ENCODE data around the gene EPG5. TPM values are rescaled to one million over a fixed set of nuclear protein-coding genes. Genes with fewer than 3 reads are reported as not detected.

EPG5 gene
- total RNA-seq, 2 experiments from 2014 or later = 22.7 to 24.5 TPM

DNA sequence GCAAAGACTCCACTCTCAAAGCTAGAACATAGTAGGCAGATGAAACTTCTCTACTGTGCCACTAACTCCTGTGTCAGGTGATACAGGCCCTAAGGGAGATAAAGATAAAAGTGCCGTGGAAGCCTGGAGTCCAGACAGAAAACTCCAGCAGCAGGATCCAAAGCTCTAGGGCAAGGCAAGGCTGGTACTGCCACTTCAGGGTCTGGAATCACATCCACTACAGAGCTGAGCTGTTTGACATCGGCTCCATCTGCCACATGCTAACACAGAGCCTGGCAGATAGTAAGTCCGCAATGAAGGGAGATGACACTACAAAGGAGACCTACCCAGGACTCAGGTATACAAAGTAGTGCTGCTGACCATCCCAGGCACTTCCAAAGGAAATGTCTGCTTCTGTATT lies 34.4 kb downstream of the EPG5 start:
- Mint-ChIP-seq H3K4me3 (no peak overlapping the region), H3K27me3 (no peaks in the 10 kb centered on the region), H3K4me1 (peaks cover under 1% of the 10 kb centered on the region), H3K36me3 (peaks cover 14% of the 10 kb centered on the region), H3K27ac (no peak overlapping the region), H3K9me3 (ENCODE audit: low read depth) (no peaks in the 10 kb centered on the region)
- CTCF ChIA-PET = no interaction called here
- ATAC-seq = no peak
- no peak for DNase-seq

DNA sequence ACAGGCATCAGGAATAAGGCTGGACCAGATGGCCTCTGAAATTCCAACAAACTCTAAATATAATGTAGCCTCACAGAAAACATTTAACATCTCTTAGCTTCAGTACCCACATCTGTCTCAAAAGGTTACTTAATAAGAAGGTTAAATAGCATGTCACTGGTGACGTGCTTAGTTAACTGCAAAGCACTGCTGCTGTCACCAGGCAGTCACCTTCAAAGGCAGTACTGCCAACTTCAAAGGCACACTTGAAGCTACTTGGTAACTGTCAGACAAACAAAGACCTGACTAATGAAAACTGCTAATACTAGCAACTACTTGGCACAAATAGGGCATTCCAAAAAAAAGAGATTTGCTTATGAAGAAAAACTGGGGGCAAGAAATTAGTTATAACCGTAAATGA lies 36.2 kb downstream of the EPG5 start:
- CTCF ChIA-PET = interaction anchor here (1.0 kb wide), 1 partner anchor 43 kb away, joined by 3 read pairs; no protein-coding TSS in a partner anchor
- H3K27me3 Mint-ChIP-seq = no peaks in the 10 kb centered on the region
- no peak overlapping the region for H3K27ac Mint-ChIP-seq
- H3K4me1 Mint-ChIP-seq = no peaks in the 10 kb centered on the region
- ATAC-seq = no peak
- no peaks in the 10 kb centered on the region for H3K9me3 Mint-ChIP-seq (ENCODE audit: low read depth)
- H3K36me3 Mint-ChIP-seq = peaks cover 19% of the 10 kb centered on the region
- no peak for DNase-seq
- no peak overlapping the region for H3K4me3 Mint-ChIP-seq

DNA sequence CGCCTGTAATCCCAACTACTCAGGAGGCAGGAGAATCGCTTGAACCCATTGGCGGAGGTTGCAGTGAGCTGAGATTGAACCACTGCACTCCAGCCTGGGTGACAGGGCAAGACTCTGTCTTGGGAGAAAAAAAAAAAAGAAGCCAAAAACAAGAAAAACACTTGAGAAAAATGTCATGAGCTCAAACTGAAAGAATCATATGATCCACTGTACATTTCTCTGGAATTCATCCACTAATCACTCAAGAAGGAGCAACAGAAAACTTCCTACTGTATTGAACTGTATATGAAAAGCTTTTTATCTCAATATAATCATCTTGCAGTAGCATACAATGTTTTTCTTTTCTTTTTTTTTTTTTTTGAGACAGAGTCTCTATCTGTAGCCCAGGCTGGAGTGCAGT lies 40.4 kb downstream of the EPG5 start:
- no peaks in the 10 kb centered on the region for H3K9me3 Mint-ChIP-seq (ENCODE audit: low read depth)
- H3K27ac Mint-ChIP-seq = no peak overlapping the region
- no peaks in the 10 kb centered on the region for H3K27me3 Mint-ChIP-seq
- H3K4me1 Mint-ChIP-seq = no peaks in the 10 kb centered on the region
- H3K36me3 Mint-ChIP-seq = peaks cover 28% of the 10 kb centered on the region
- CTCF ChIA-PET = interaction anchor here (1.5 kb wide), 1 partner anchor 147 kb away, joined by 6 read pairs; no protein-coding TSS in a partner anchor
- DNase-seq (no peak), ATAC-seq (no peak)
- H3K4me3 Mint-ChIP-seq = no peak overlapping the region

DNA sequence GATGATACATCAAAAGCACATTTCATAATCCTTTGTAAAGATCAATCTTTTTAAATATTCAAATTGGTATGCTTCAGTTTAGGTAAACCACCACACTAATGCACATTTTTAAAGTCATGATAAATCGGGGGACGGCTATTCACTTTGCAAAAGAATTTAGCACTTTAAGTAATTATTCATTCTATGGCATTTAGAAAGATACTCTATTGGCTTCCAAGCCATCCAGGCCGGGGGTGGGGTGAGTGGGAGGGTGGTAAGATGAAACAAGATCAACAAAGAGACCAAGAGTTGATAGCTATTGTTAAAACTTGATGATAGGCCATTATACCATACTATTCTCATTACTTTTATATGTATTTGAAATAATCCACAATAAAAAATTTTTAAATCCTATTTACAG lies 41.0 kb downstream of the EPG5 start:
- Mint-ChIP-seq H3K27ac (no peak overlapping the region), H3K9me3 (ENCODE audit: low read depth) (no peaks in the 10 kb centered on the region), H3K27me3 (no peaks in the 10 kb centered on the region), H3K4me1 (no peaks in the 10 kb centered on the region), H3K36me3 (peaks cover 26% of the 10 kb centered on the region), H3K4me3 (no peak overlapping the region)
- ATAC-seq = no peak
- DNase-seq = no peak
- CTCF ChIA-PET = interaction anchor here (1.5 kb wide), 1 partner anchor 147 kb away, joined by 6 read pairs; no protein-coding TSS in a partner anchor

DNA sequence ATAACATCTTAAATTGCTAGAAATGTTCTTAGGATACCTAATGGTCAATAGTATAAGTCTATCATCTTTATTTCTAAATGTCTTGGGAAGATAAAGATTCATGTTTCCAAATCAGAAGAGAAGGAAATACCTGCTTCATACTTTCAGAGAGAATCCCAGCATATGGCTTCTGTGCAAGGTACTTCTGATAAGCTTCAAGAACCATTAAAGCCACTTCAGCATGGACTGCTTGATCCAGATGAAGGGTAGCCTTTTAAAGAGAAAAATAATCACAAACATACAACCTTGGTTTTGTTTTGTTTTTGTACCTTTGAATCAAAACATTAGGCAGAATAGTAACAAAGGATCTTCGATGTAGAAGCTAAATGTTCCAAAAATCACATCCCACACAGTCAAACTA lies 44.0 kb downstream of the EPG5 start:
- H3K4me1 Mint-ChIP-seq = no peaks in the 10 kb centered on the region
- no peaks in the 10 kb centered on the region for H3K9me3 Mint-ChIP-seq (ENCODE audit: low read depth)
- H3K4me3 Mint-ChIP-seq = no peak overlapping the region
- ATAC-seq (no peak), DNase-seq (no peak)
- CTCF ChIA-PET = interaction anchor here (1.1 to 3.0 kb wide), 2 partner anchors 16 to 150 kb away, joined by 5 to 9 read pairs; no protein-coding TSS in a partner anchor
- no peaks in the 10 kb centered on the region for H3K27me3 Mint-ChIP-seq
- no peak overlapping the region for H3K27ac Mint-ChIP-seq
- H3K36me3 Mint-ChIP-seq = peaks cover 29% of the 10 kb centered on the region

DNA sequence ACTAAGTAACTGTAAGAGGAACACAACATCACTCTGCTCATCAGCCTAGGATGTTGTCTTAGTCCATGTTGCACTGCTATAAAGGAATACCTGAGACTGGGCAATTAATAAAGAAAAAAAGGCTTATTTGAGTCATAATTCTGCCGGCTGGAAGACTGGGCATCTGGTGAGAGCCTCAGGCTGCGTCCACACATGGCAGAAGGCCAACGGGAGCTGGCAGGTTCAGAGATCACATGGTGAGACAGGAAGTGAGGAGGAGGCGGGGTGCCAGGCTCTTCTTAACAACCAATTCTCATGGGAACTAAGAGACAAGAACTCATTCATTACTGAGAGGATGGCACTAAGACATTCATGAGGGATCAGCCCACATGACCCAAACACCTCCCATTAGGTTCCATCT lies 46.8 kb downstream of the EPG5 start:
- Mint-ChIP-seq H3K4me1 (no peaks in the 10 kb centered on the region), H3K27me3 (no peaks in the 10 kb centered on the region), H3K36me3 (peaks cover 23% of the 10 kb centered on the region), H3K9me3 (ENCODE audit: low read depth) (no peaks in the 10 kb centered on the region), H3K4me3 (no peak overlapping the region), H3K27ac (no peak overlapping the region)
- CTCF ChIA-PET = interaction anchor here (0.9 to 1.2 kb wide), 2 partner anchors 18 to 54 kb away, joined by 3 read pairs; no protein-coding TSS in a partner anchor
- ATAC-seq (no peak), DNase-seq (no peak)

DNA sequence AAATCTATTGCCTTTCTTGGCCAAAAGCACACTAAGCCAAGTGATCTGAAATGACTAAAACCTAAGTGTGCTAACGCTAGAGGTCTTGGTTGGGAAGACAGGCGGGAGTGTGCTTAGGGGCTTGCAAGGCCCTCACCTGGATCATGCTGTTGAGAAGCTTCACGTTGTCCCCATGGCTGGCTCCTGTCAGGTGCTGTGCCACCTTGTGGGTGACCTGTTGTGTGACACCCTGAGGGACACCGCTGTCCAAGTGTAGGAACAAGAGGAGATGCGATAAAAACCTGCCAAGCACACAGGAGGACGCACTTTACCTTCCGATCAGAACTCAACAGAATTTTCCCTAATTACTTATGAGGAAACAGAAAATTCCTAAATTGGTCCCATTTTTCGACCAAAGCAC lies 50.8 kb downstream of the EPG5 start:
- H3K36me3 Mint-ChIP-seq = peaks cover 22% of the 10 kb centered on the region
- H3K27ac Mint-ChIP-seq = no peak overlapping the region
- CTCF ChIA-PET = interaction anchor here (1.1 to 2.4 kb wide), 2 partner anchors 15 to 157 kb away, joined by 3 to 7 read pairs; no protein-coding TSS in a partner anchor
- no peak overlapping the region for H3K4me3 Mint-ChIP-seq
- H3K27me3 Mint-ChIP-seq = no peaks in the 10 kb centered on the region
- no peaks in the 10 kb centered on the region for H3K9me3 Mint-ChIP-seq (ENCODE audit: low read depth)
- no peaks in the 10 kb centered on the region for H3K4me1 Mint-ChIP-seq
- ATAC-seq (no peak), DNase-seq (no peak)

DNA sequence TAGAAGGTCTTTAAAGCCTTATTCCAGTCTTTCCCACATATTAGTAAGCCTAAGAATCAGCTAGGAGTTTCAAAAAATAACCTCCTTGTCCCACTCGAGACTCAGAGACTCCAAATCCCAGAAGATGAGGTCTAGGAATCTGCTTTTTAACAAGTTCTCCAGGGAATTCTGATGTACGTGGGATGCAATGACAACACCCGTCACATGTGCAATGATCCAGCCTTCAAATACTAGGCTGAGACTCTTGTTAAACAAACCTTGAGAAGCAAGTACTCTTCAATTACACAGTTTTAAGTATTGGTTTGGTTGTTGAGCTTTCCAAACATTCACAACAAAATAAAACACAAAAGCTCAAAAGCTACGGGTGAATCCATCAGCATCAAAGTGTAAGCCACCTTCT lies 53.9 kb downstream of the EPG5 start:
- Mint-ChIP-seq H3K36me3 (peaks cover 24% of the 10 kb centered on the region), H3K4me3 (no peak overlapping the region), H3K4me1 (no peaks in the 10 kb centered on the region), H3K27ac (no peak overlapping the region), H3K27me3 (no peaks in the 10 kb centered on the region), H3K9me3 (ENCODE audit: low read depth) (no peaks in the 10 kb centered on the region)
- CTCF ChIA-PET = interaction anchor here (0.8 to 3.2 kb wide), 4 partner anchors 8 to 249 kb away, joined by 3 to 10 read pairs (median 4); no protein-coding TSS in a partner anchor
- no peak for ATAC-seq
- DNase-seq = no peak

DNA sequence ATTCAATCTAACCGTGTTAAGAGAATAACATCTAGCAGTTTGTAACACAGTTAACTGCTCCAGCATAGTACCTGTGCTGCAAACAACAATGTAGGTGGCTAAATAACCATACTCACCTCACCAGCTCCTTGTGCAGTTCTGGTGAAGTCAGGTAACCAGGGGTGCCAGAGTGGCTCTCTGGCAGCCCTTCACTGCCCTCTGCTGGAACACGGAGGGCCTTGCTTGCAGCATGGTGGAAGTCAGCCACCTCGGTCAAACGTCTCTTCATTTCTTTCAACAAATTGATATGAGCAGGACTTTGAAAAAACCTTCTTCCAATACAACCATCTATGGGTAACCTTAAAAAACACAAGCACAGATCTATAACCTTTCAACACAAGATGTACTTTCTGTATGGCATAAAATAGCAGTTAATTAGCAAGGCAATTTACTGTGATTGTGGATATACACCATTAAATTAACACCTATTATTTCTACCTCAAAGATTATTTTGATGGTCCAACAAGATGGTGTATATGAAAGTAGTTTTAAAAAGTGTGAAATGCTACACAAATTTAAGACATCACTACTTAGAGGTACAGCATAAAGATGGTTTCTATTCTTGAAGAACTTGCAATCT lies 56.6 kb downstream of the EPG5 start:
- H3K27ac Mint-ChIP-seq = no peak overlapping the region
- ATAC-seq = peak; percentile 84
- no peaks in the 10 kb centered on the region for H3K9me3 Mint-ChIP-seq (ENCODE audit: low read depth)
- H3K4me3 Mint-ChIP-seq = no peak overlapping the region
- no peaks in the 10 kb centered on the region for H3K4me1 Mint-ChIP-seq
- DNase-seq = peak; percentile 75
- H3K27me3 Mint-ChIP-seq = no peaks in the 10 kb centered on the region
- CTCF ChIA-PET = interaction anchor here (0.6 to 2.2 kb wide), 14 partner anchors 10 to 290 kb away, joined by 3 to 27 read pairs (median 4); no protein-coding TSS in a partner anchor
- H3K36me3 Mint-ChIP-seq = peaks cover 32% of the 10 kb centered on the region

DNA sequence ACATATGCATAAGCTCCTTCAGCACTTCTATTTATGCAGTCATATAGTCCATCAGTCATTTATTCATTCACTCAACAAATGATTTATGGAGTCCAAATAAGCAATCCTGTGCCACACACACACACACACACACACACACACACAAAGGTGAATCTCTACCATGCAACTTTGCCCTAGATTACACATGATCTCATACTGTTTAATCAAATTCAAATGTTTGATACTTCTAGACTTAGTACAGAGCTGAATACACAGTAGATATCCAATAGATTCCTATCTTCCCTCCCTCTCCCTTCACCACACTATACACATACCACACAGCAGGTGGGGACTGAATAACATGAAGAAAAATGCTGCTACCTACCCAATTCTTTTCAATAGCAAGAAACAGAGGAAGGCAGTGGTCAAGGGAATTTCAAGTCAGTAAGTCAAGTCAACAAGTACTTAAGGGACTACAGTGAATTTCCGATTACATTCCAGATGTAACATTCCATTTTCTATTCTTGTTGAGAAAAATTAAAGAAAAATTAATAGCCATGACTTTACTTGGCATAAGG lies 65.4 kb downstream of the EPG5 start:
- no peak overlapping the region for H3K4me3 Mint-ChIP-seq
- peaks cover 35% of the 10 kb centered on the region for H3K36me3 Mint-ChIP-seq
- no peak overlapping the region for H3K27ac Mint-ChIP-seq
- no peaks in the 10 kb centered on the region for H3K9me3 Mint-ChIP-seq (ENCODE audit: low read depth)
- H3K27me3 Mint-ChIP-seq = no peaks in the 10 kb centered on the region
- DNase-seq (no peak), ATAC-seq (no peak)
- H3K4me1 Mint-ChIP-seq = peaks cover 5% of the 10 kb centered on the region
- CTCF ChIA-PET = interaction anchor here (0.8 to 1.4 kb wide), 5 partner anchors 9 to 236 kb away, joined by 3 to 9 read pairs (median 4); no protein-coding TSS in a partner anchor

DNA sequence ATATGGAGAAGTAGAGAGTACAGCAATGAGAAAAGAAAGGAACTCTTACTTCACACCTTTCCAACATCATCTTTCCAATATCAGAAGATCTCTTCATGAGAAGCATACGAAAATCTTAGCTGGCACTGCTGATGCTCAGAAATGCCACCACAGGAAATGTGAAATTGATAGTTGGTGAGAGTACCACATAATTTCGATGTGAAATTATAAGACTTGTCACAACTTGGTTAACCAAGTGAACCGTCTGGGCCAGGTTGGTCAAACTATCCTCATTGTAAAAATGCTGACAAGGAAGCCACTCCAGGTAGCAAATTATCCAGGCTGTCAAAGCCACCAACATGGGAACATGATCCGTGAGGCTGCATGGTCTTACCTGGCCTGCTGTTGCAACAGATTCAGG lies 66.5 kb downstream of the EPG5 start:
- H3K4me3 Mint-ChIP-seq = no peak overlapping the region
- H3K27me3 Mint-ChIP-seq = no peaks in the 10 kb centered on the region
- ATAC-seq = no peak
- no peak for DNase-seq
- no peak overlapping the region for H3K27ac Mint-ChIP-seq
- CTCF ChIA-PET = interaction anchor here (0.8 to 1.4 kb wide), 4 partner anchors 10 to 235 kb away, joined by 3 to 9 read pairs (median 5); no protein-coding TSS in a partner anchor
- H3K4me1 Mint-ChIP-seq = peaks cover 8% of the 10 kb centered on the region
- peaks cover 30% of the 10 kb centered on the region for H3K36me3 Mint-ChIP-seq
- no peaks in the 10 kb centered on the region for H3K9me3 Mint-ChIP-seq (ENCODE audit: low read depth)

DNA sequence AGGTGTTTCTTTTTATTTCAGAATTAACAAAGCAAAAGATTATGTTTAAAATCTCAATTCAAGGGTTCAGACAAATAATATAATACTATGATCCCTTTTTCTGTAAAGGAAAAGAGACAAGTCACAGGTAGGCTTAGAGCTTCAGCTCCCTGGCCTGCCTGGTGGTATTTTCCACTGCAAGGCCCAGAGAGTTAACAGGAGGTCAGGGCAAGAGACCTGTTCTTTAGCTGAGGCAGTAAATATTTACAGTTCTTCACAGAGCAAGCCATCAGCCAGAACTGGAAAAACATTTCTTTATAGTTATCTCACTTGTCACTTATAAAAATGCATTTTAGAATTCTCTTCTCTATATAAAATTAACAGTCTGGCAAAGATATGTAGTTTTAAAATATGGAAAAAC lies 70.1 kb downstream of the EPG5 start:
- Mint-ChIP-seq H3K4me1 (peaks cover 11% of the 10 kb centered on the region), H3K36me3 (peaks cover 32% of the 10 kb centered on the region), H3K27ac (no peak overlapping the region), H3K27me3 (no peaks in the 10 kb centered on the region), H3K9me3 (ENCODE audit: low read depth) (no peaks in the 10 kb centered on the region), H3K4me3 (no peak overlapping the region)
- DNase-seq (no peak), ATAC-seq (no peak)
- CTCF ChIA-PET = interaction anchor here (0.6 to 2.4 kb wide), 3 partner anchors 12 to 77 kb away, joined by 3 to 6 read pairs (median 4); no protein-coding TSS in a partner anchor

DNA sequence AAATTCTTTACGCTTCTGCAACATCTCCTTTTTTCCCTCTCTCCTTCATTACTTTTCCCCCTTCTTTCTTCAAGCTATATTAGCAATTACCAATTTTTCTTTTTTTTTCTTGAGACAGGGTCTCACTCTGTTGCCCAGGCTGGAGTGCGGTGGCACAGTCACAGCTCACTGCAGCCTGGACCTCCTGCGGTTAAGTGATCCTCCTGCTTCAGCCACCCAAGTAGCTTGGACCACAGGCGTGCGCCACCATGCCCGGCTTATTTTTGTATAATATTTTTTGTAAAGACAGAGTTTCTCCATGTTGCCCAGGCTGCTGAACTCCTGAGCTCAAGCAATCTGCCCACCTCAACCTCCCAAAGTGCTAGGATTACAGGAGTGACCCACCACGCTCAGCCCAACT lies 70.7 kb downstream of the EPG5 start:
- no peaks in the 10 kb centered on the region for H3K27me3 Mint-ChIP-seq
- no peak overlapping the region for H3K27ac Mint-ChIP-seq
- CTCF ChIA-PET = interaction anchor here (0.9 to 2.4 kb wide), 2 partner anchors 17 to 77 kb away, joined by 4 to 6 read pairs; no protein-coding TSS in a partner anchor
- H3K36me3 Mint-ChIP-seq = peaks cover 33% of the 10 kb centered on the region
- H3K4me1 Mint-ChIP-seq = peaks cover 11% of the 10 kb centered on the region
- H3K4me3 Mint-ChIP-seq = no peak overlapping the region
- no peaks in the 10 kb centered on the region for H3K9me3 Mint-ChIP-seq (ENCODE audit: low read depth)
- DNase-seq = no peak
- ATAC-seq = no peak

DNA sequence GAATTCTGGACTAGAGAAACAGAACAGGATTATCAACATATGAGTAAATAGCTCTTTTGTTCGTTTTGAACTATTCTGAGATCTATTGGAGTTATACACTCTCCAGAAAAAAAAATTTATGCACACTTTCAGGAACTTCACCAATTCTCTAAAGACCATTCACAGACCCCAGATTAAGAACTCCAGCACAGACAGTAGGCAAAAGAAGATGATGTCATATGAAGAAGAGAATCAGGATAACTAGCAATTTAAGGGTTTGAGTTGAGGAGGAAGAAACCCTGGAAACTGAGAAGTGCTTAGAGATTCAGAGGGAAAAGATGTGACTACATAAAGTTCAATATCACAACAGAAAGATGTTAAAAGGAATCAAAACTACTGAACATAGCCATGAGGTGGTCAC lies 71.8 kb downstream of the EPG5 start:
- DNase-seq = no peak
- ATAC-seq = no peak
- Mint-ChIP-seq H3K36me3 (peaks cover 24% of the 10 kb centered on the region), H3K27ac (no peak overlapping the region), H3K4me1 (peaks cover 6% of the 10 kb centered on the region), H3K4me3 (no peak overlapping the region), H3K9me3 (ENCODE audit: low read depth) (no peaks in the 10 kb centered on the region), H3K27me3 (no peaks in the 10 kb centered on the region)
- CTCF ChIA-PET = interaction anchor here (1.3 to 5.6 kb wide), 3 partner anchors 13 to 15 kb away, joined by 4 to 27 read pairs (median 4); no protein-coding TSS in a partner anchor
